Measurements from ENCODE around the gene ZNF500. TPM values are rescaled to one million over a fixed set of nuclear protein-coding genes. Genes with fewer than 3 reads are reported as not detected.
A peak's percentile ranks its signal among the peaks of the same experiment; 100 is the strongest.
"Not testable (repeated sequence)": the region's sequence is repeated elsewhere in the genome, so short reads cannot be mapped to it uniquely, and the experiment has no call there.

The ZNF500 gene
- total RNA-seq, 1 donor from 2014 or later, result 10.9 TPM

- DNase-seq (ENCODE audit: low read depth), result no peak
These were observed 30.2 kb upstream of the ZNF500 start for GRCh38 chr16:4796982-4797804.

GRCh38 chr16:4795828-4796572 lies 29.0 kb upstream of the ZNF500 start:
- no peak for DNase-seq (ENCODE audit: low read depth)

GRCh38 chr16:4795181-4795827 lies 28.3 kb upstream of the ZNF500 start, which contains the start of gene SMIM22:
SMIM22 (plus strand) TSS chr16:4795369; CDS start chr16:4795735, 366 bp downstream.
- DNase-seq (ENCODE audit: low read depth), result no peak

- peak; percentile 27 for DNase-seq (ENCODE audit: low read depth)
These were observed 26.1 kb upstream of the ZNF500 start for GRCh38 chr16:4792951-4793513.

- DNase-seq (ENCODE audit: low read depth), result peak; percentile 86
These were observed 23.9 kb upstream of the ZNF500 start for GRCh38 chr16:4790871-4791270.

- DNase-seq (ENCODE audit: low read depth), result no peak
These were observed 23.3 kb upstream of the ZNF500 start for GRCh38 chr16:4790261-4790660.

- no peak for DNase-seq (ENCODE audit: low read depth)
These were observed 21.9 kb upstream of the ZNF500 start for GRCh38 chr16:4788910-4789309.

- no peak for DNase-seq (ENCODE audit: low read depth)
These were observed 21.5 kb upstream of the ZNF500 start for GRCh38 chr16:4788489-4788889.

- DNase-seq (ENCODE audit: low read depth), result no peak
These were observed 20.9 kb upstream of the ZNF500 start, which contains the start of gene SEPTIN12 for GRCh38 chr16:4787627-4788482. SEPTIN12 (minus strand) TSS chr16:4788345; CDS start chr16:4787645, 700 bp downstream.

- DNase-seq (ENCODE audit: low read depth), result no peak
These were observed 20.1 kb upstream of the ZNF500 start for GRCh38 chr16:4787068-4787467.

GRCh38 chr16:4785758-4786433 lies 18.9 kb upstream of the ZNF500 start:
- no peak for DNase-seq (ENCODE audit: low read depth)

- DNase-seq (ENCODE audit: low read depth), result not testable (repeated sequence)
These were observed 17.6 kb upstream of the ZNF500 start for GRCh38 chr16:4784444-4784987.

- DNase-seq (ENCODE audit: low read depth), result no peak
These were observed 17.0 kb upstream of the ZNF500 start for GRCh38 chr16:4783951-4784336.

GRCh38 chr16:4783251-4783950 lies 16.4 kb upstream of the ZNF500 start:
- DNase-seq (ENCODE audit: low read depth), result no peak

- DNase-seq (ENCODE audit: low read depth), result no peak
These were observed 13.3 kb upstream of the ZNF500 start for GRCh38 chr16:4780235-4780634.

- no peak for DNase-seq (ENCODE audit: low read depth)
These were observed 11.1 kb upstream of the ZNF500 start for GRCh38 chr16:4778050-4778392.

GRCh38 chr16:4777339-4778049 lies 10.5 kb upstream of the ZNF500 start:
- no peak for DNase-seq (ENCODE audit: low read depth)

GRCh38 chr16:4776141-4776705 lies 9.3 kb upstream of the ZNF500 start:
- DNase-seq (ENCODE audit: low read depth), result no peak

All from myocyte (in vitro differentiated cells).